ENCODE data around the gene SLC5A3. TPM values are rescaled to one million over a fixed set of nuclear protein-coding genes. Genes with fewer than 3 reads are reported as not detected.

Gene SLC5A3
- total and polyA plus RNA-seq, 2 of the 8 experiments (the other 6 are each of a cell fraction or from before 2014, with no cell fraction given), result 4.0 to 19.4 TPM

DNA sequence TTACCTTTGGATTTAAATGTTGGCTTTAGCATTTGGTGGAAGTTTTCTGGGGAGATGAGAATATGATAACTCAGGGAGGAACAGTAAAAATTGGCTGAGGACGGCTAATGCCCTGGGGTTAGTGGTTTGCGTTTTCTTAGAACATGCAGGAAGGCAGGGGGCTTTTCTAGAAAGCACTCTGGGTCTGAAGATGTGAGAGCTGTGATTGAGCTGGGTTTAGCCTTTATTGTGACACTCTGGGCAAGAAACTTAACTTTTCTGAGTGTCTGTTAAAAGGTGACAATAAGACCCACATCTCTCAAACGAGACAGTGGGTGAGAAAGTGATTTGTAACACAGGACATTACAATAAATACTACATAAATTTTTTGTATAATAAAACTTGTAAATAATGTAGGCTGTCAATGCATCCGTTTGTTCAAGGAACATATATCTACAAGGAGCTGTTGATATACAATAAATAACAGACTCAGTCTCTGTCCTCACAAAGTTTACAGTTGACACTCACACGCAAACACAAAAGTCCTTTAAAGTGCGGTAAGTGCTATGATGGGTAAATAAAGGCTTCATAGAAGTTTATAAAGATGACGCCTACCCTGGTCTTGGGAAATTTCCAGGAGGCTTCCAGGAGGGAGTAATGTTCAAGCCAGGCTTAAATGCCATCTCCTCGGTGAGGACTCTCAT is 49.5 kb upstream of the SLC5A3 start:
- no peak for DNase-seq (ENCODE audit: low read depth in 1 of 2, low spot score in 2 of 2)
- peaks cover 0 to 8% (median 2%) of the 10 kb centered on the region in 4 experiments; a peak in 2 of 7 replicates for H3K4me1 ChIP-seq (replicated peaks in 1 of 4; ENCODE audit: control insufficient read depth in 3 of 4, insufficient read depth in 4 of 4, low read length in 3 of 4)
- TF ChIP-seq EZH2 (IDR thresholded peaks at IDR 0.05; ENCODE audit: low read depth, low read length, severe bottlenecking) (no peak), GTF2F1 (IDR thresholded peaks at IDR 0.05; ENCODE audit: borderline replicate concordance, low read depth, low read length) (no peak), SP2 (IDR thresholded peaks at IDR 0.05; ENCODE audit: low read length) (no peak), RBBP5 (IDR thresholded peaks at IDR 0.05; ENCODE audit: borderline replicate concordance, low read depth, low read length) (no peak), POU5F1 (IDR thresholded peaks at IDR 0.05; ENCODE audit: low read depth, low read length) (no peak), KDM4A (IDR thresholded peaks at IDR 0.05; ENCODE audit: low read depth, low read length, severe bottlenecking) (no peak), SP1 (IDR thresholded peaks at IDR 0.05; ENCODE audit: low read depth, low read length) (no peak), EGR1 (IDR thresholded peaks at IDR 0.05; ENCODE audit: borderline replicate concordance, low read depth, low read length) (no peak)
- TF ChIP-seq, protein P1, sequence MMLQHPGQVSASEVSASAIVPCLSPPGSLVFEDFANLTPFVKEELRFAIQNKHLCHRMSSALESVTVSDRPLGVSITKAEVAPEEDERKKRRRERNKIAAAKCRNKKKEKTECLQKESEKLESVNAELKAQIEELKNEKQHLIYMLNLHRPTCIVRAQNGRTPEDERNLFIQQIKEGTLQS (IDR thresholded peaks at IDR 0.05; ENCODE audit: insufficient read depth, low read depth, low read length), result no peak
- no peaks in the 10 kb centered on the region for H3K23me2 ChIP-seq (ENCODE audit: low read depth, low read length)
- no peak overlapping the region for H3K4ac ChIP-seq (replicated peaks; ENCODE audit: insufficient read length, low read depth, low read length)
- no peak overlapping the region for H2AFZ ChIP-seq (ENCODE audit: low read length)
- no peaks in the 10 kb centered on the region for H3K79me1 ChIP-seq (ENCODE audit: low read depth, low read length)
- FAIRE-seq, result no peak
- WGBS, 2 experiments (ENCODE audit: extremely low coverage in 1 of 2, insufficient coverage in 1 of 2, insufficient read length in 1 of 2, insufficient replicate concordance in 2 of 2, low coverage in 1 of 2, low lambda C conversion rate in 2 of 2, missing lambda C conversion rate in 1 of 2), result 87% methylated on average over 8 of the region's 8 CpGs; no CpG with 5 or more reads in 1 of the 2 experiments
- H3K36me3 ChIP-seq (ENCODE audit: control insufficient read depth in 2 of 4, insufficient read depth in 4 of 4, low read length in 3 of 4), result no peaks in the 10 kb centered on the region
- no peak overlapping the region for H3K9ac ChIP-seq (replicated peaks in 1 of 4; ENCODE audit: extremely low read depth in 1 of 4, low read depth in 3 of 4, low read length in 3 of 4)
- H3K14ac ChIP-seq (ENCODE audit: insufficient read length), result no peak overlapping the region
- H3K27me3 ChIP-seq (replicated peaks in 1 of 4; ENCODE audit: control insufficient read depth in 3 of 4, extremely low read depth in 1 of 4, insufficient read depth in 3 of 4, low read length in 3 of 4), result no peaks in the 10 kb centered on the region
- H2BK12ac ChIP-seq (ENCODE audit: low read depth, low read length), result no peak overlapping the region
- H2AK5ac ChIP-seq (ENCODE audit: low read depth, low read length), result no peak overlapping the region
- no peak overlapping the region for H2BK20ac ChIP-seq (ENCODE audit: low read length)
- no peak overlapping the region for H3K4me3 ChIP-seq (ENCODE audit: extremely low read depth in 1 of 4, insufficient read depth in 2 of 4, low read depth in 3 of 4, low read length in 4 of 4)
- H2BK120ac ChIP-seq (replicated peaks; ENCODE audit: low read depth, low read length), result no peak overlapping the region
- H3K18ac ChIP-seq (ENCODE audit: extremely low read depth, low read length), result no peak overlapping the region
- H4K5ac ChIP-seq (ENCODE audit: insufficient read length, low read depth, low read length), result no peak overlapping the region
- CTCF ChIA-PET (ENCODE audit: partially characterized antibody), result interaction anchor here (0.6 to 1.0 kb wide), 3 partner anchors 54 to 177 kb away, joined by 3 to 4 read pairs (median 4); no protein-coding TSS in a partner anchor
- H3K23ac ChIP-seq (ENCODE audit: insufficient read length), result no peak overlapping the region
- no peak overlapping the region for H3K56ac ChIP-seq (replicated peaks; ENCODE audit: insufficient read length, low read depth, low read length)
- POLR2A ChIA-PET (ENCODE audit: partially characterized antibody), result interaction anchor here (1.0 to 1.4 kb wide), 2 partner anchors 16 to 20 kb away, joined by 3 to 4 read pairs; no protein-coding TSS in a partner anchor
- no peak overlapping the region for H3K4me2 ChIP-seq (ENCODE audit: insufficient read depth in 1 of 2, low read depth in 2 of 2, low read length in 2 of 2)
- no peak overlapping the region for H2BK5ac ChIP-seq (ENCODE audit: low read depth, low read length)
- H3K27ac ChIP-seq (ENCODE audit: low read depth, low read length), result no peak overlapping the region
- H4K8ac ChIP-seq (ENCODE audit: extremely low read depth, insufficient read depth, low read length), result no peak overlapping the region
- H3K9me3 ChIP-seq (ENCODE audit: insufficient read depth in 2 of 2, low read depth in 1 of 2, low read length in 1 of 2), result no peaks in the 10 kb centered on the region
- H3K79me2 ChIP-seq (ENCODE audit: control insufficient read depth in 1 of 2, insufficient read depth in 2 of 2, low read length in 2 of 2), result no peaks in the 10 kb centered on the region
- H4K20me1 ChIP-seq (replicated peaks in 1 of 2; ENCODE audit: control insufficient read depth in 1 of 2, insufficient read depth in 2 of 2, low read length in 2 of 2), result no peaks in the 10 kb centered on the region
- H2BK15ac ChIP-seq (ENCODE audit: low read length), result no peak overlapping the region
- no peak overlapping the region for H4K91ac ChIP-seq (replicated peaks; ENCODE audit: insufficient read length, low read length)
